ENCODE data around the gene SCCPDH.
"Not testable (repeated sequence)": the region's sequence is repeated elsewhere in the genome, so short reads cannot be mapped to it uniquely, and the experiment has no call there.

Gene SCCPDH

GRCh38 chr1:246800756-246801155 lies 76.5 kb downstream of the SCCPDH start:
- DNase-seq (ENCODE audit: low spot score): no peak

- no peak for DNase-seq (ENCODE audit: low spot score)
Observed at GRCh38 chr1:246801241-246802020, 77.2 kb downstream of the SCCPDH start.

GRCh38 chr1:246803373-246803772 lies 79.2 kb downstream of the SCCPDH start:
- DNase-seq (ENCODE audit: low spot score): no peak

GRCh38 chr1:246803883-246804282 lies 79.7 kb downstream of the SCCPDH start:
- no peak for DNase-seq (ENCODE audit: low spot score)

- no peak for DNase-seq (ENCODE audit: low spot score)
Observed at GRCh38 chr1:246805135-246805716, 81.0 kb downstream of the SCCPDH start.

- DNase-seq (ENCODE audit: low spot score): no peak
Observed at GRCh38 chr1:246809473-246809872, 85.3 kb downstream of the SCCPDH start.

GRCh38 chr1:246811985-246812384 lies 87.8 kb downstream of the SCCPDH start:
- no peak for DNase-seq (ENCODE audit: low spot score)

GRCh38 chr1:246813325-246813724 lies 89.1 kb downstream of the SCCPDH start:
- DNase-seq (ENCODE audit: low spot score): not testable (repeated sequence)

- DNase-seq (ENCODE audit: low spot score): no peak
Observed at GRCh38 chr1:246814890-246815289, 90.7 kb downstream of the SCCPDH start.

GRCh38 chr1:246815693-246816270 lies 91.6 kb downstream of the SCCPDH start:
- no peak for DNase-seq (ENCODE audit: low spot score)

Measured in CD4-positive, alpha-beta T cell treated with Interleukin-15 for 4 hours (primary cell).